Muscle of back (tissue), 11 donors: ENCODE results near the gene LCNL1. TPM values are rescaled to one million over a fixed set of nuclear protein-coding genes. Genes with fewer than 3 reads are reported as not detected.

Source experiments
- DNase-seq, 3 donors: peaks; one replicate each; pipeline versions ENCODE4 v3.0.0 to v3.0.0-alpha.2; 2013
- polyA plus RNA-seq, 10 donors: library from polyadenylated mRNA; unstranded; fragments of 120-200 nt; gene quantifications; one replicate each; pipeline ENCODE4 v1.2.1, GENCODE V29; 2013; ENCODE audit not compliant: insufficient read length in 10 of 10

Gene LCNL1
- polyA plus RNA-seq, 10 donors: 0.14 to 1.1 (median 0.66) TPM

DNA sequence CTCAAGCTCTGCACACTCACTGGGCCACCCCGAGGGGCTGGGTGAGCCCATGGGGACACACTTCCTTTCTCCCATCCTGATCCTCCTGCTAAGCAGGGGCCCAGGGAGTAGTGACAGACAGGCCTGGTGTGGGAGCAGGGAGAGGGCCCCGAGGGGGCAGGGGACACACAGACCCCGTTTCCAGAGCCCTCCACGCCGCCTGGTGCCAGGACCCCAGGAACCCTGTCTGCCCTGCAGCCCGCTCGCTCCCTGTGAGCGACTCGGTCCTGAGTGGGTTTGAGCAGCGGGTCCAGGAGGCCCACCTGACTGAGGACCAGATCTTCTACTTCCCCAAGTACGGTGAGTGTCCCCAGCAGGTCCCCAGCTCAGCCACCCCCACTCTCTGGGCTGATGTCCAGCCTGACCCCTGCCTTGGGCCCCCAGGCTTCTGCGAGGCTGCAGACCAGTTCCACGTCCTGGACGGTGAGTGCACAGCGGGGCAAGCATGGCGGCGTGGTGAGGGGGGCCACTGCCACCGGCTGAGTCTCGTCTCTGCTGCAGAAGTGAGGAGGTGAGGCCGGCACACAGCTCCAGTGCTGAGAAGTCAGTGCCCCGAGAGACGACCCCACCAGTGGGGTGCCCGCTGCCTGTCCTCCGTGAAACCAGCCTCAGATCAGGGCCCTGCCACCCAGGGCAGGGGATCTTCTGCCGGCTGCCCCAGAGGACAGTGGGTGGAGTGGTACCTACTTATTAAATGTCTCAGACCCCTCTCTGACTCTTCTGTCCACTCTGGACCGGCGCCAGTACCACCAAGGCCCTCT lies 36.4 kb upstream of the LCNL1 start:
- peak in 1 of 3 donors; percentile 30 for DNase-seq

DNA sequence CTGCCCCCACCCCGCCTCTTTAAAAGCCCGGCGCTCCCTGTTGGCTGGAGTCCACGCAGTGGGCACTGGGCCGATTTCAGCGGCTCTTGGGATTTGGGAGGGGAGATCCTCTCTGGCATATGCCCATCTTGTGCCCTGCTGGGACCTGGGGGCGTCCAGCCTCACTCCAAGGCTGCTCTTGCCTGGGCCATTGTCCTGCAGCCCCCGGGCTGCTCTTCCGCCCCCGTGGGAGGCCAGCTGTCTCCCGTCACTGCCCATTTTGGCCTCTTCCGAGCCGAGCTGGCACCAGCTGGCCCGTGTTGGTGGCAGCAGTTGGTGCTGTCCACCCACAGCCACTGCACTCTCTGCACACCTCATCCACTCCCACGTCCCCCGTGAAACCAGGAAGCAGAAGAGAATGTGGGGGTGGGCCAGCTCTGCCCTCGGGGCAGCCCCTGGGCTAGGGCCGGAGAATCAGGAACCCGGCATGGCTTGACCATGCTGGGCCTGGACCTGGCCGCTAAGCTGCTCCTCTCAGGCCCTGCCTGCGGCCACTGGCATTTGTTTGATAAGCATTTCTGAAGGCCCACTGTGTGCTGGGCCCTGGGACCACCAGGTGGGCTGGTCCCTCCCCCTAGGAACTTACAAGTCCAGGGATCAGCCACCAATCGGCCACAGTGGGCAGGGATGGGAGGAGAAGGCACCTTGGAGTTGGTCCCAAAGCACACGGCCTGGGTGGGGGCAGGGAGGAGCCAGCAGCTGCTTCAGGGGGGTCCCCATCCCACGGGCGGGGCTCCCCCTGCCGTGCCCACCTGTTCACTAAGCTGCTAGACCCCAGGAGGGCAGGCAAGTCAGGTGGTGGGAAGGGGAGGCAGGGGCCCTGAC lies 35.5 kb upstream of the LCNL1 start:
- peak in 1 of 3 donors; percentile 51 for DNase-seq

DNA sequence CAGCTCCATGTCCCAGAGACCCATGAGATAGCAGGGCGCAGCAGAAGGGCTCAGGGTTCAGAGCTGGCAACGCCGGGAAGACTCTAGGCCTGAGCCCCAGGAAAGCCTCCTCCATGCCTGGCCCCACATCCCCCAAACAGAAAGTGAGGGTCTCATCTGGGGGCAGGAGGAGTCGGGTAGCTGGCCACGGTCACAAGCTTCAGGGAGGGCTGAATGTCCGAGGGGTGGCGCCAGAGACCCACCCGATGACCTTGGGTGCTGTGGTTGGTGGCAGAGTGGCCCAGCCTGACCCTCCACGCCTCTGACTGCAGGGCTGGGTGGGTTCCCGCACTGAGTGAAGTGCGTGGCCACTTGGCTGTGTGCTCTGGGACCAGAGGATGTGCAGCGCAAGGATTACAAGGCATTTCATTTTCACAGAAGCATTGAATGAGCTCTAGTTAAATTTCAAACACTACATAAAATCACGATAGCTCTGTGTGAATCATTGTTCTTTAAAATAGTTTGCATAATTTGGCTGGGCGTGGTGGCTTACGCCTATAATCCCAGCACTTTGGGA lies 34.8 kb upstream of the LCNL1 start:
- DNase-seq: peak in 1 of 3 donors; percentile 68

DNA sequence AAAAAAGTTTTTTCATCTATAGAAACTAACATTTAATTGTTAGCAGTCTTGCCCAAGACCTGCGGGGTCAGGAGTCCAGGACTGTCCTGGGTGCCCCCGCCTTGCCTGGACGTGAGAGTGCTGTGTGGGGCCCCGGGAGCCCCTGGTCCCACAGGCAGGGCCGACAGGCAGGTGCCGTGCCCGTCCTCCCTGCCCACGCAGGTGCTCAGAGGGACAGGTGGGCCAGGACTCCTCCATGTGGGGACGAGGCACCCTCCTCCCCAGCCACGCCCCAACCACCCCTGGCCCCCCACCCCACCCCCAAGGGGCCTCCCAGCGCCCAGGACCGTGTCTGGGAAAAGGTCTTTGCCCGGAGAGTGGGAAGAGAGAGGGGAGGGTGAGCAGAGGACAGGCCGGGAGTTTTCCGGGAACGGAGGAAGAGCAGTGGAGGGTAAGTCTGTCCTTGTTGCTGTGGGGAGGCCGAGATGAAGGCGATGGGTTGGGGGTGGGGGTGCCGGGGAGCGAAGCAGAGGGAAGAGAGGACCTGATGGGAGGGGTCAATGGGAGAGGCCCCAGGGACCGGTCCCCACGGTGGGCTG lies 33.5 kb upstream of the LCNL1 start:
- no peak for DNase-seq

DNA sequence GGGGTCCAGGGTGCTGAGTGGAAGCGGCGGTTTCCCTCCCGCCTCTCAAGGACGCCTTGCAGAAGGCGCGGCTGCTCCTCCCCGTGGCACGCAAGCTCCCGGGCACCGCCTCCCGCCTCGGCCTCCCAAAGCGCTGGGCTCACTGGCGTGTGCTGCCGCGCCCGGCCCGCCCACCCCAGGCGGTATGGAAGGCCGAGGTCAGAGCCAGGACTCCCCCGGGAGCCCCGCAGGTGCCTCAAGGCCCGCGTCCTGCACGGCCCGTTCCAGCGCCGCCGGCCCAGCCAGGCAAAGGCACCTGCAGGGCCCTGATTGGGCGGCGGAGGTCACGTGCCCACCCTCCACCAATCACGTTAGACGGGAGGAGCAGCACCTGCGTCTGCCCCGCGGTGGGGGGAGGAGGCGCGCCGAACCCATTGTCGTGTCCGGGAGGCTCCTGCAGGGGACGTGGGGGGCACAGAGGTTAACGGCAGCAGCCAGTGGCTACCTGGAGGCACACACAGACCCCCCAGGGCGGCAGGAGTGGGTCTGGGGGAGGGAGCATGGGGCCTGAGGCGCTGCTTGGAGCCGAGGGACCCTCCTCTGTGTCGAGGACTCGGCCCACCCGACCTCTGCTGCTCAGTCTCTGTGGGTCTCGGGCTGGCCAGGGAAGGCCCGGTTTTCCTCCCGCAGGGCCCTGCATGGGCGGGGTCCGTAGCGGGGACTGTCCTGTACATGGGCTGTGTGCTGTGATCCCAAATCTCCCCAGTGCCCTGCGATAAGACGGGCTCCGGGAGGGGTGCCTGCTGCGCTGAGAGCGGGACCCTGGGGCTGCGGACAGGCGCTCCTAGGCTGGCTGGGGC lies 32.8 kb upstream of the LCNL1 start:
- peak; percentile 85 to 95 (median 85) for DNase-seq

DNA sequence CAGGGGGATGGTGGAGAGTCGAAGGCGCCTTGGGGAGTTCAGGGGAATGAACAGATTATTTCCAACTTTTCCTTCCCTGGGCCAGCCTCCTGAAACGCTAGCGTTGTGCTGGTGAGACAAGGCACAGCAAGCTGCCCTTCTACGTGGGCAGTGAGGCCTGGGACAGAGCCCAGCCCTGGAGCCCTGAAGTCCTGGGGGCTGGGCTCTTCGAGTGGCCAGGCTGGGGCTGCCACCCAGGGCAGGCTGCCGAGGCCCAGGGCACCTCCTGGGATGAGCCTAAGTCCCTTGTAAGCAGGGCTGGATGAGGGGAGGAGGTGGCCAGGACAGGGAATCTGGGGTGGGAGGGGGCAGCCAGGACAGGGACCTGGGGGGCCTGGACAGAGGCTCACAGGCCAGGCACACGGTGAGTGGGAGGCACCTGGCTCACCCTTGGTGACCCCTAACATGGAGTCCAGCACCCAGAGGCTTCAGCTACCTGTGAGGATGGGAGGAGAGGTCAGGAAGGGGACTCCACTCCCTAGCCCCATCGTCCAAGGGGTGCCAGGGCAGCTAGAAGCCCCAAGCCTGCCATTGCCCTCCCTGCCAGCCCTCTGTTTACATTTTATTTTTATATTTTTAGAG lies 32.0 kb upstream of the LCNL1 start:
- no peak for DNase-seq

DNA sequence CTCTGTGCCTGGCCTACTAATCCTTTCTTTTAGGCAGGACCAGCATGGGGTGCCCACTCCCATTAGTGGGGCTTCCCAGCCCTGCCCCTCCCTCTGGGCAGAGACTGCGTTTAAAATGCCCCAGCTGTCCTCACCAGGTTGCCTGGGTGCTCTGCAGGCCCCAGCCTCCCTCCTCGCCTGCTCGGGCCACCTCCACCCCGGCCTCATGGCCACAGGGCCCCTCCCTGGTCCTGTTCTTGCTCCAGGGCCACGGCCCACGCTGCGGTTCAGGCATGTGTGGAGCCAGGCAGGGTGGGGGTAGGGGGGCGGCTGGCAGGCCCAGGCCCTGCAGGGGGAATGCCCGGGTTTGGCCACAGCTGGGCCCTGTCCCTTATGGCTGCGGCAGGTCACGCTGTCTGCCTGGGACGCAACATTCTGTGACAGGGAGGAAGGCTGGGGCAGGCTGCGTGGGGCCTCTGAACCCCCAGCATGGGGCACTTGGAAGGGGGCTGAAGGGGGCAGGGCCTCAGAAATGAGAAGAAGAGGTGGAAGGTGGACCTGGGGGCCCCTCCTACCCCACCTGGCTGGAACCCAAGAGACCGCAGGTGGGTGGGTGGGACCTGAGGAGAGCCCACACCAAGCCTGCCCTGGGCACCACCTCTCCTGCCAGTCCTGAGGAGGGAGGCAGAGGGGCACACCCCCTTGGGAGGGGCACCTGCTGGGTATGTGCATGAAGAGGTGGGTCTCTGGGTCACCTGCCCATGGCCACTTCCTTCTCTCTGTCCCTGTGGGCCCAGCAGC lies 31.1 kb upstream of the LCNL1 start, which contains the start of gene LCN12:
Gene LCN12 (plus strand): TSS at position 733 of the 780 bp plus-strand sequence. CDS start 55 bp downstream, outside the sequence.
- no peak for DNase-seq

DNA sequence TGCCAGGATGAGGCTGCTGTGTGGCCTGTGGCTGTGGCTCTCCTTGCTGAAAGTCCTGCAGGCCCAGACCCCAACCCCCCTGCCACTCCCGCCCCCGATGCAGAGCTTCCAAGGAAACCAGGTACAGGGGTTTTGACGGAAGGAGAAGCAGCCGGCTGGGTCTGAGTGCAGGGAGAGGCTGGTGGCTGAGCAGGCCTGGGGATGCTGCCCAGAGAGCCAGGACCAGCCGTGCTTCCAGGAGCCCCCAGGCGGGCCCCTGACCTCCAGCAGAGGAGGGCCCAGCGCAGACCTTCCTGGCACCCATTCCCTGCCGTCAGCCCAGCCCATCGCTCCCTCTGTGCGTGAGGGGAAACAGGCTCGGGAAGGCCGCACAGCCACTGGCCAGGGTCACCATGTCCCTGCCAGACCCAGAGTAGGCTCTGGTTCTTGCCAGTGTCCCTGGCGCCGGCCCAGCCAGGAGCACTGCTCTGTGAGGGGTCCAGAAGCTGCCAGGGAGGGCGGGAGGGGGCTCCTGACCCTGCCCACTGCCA lies 30.4 kb upstream of the LCNL1 start:
- no peak for DNase-seq

DNA sequence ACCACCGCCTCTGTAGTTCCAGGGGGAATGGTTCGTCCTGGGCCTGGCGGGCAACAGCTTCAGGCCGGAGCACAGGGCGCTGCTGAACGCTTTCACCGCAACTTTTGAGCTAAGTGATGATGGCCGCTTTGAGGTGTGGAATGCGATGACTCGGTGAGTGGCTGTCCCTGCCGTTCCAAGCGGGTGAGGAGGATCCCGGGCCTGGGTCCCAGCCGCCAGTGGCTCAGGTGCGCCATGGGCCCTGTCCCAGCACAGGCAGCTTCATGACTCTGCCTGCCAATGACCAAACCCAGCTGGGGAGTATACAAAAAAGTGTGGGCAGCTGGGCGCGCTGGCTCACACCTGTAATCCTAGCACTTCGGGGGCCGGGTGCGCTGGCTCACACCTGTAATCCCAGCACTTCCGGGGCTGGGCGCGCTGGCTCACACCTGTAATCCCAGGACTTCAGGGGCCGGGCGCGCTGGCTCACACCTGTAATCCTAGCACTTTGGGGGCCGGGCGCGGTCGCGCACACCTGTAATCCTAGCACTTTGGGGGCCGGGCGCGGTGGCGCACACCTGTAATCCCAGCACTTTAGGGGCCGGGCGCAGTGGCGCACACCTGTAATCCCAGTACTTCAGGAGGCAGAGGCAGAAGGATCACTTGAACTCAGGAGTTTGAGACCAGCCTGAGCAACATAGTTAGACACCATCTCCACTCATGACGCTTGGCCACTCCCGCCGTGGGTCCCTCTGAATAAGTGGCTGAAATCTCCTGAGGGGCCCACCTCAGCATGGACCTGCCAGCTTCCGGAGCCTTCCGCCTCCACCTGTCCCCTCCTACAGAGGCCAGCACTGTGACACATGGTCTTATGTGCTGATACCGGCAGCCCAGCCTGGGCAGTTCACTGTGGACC lies 29.7 kb upstream of the LCNL1 start:
- no peak for DNase-seq

DNA sequence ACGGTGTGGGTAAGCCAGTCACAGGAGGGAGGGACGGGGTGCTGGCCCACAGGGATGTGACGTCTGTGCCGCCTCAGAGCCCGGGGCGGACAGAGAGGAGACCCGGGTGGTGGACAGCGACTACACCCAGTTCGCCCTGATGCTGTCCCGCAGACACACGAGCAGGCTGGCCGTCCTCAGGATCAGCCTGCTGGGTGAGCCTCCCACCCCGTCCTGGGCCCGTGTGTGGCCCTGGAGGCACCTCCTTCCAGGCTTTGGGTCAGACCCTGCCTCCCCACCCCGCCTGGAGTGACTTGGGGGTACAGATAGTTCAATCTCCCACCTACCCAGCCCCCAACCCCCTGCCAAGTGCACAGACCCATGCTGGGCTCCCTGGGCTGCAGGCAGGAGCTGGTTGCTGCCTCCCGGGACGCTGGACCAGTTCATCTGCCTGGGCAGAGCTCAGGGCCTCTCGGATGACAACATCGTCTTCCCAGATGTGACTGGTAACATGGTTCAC lies 29.0 kb upstream of the LCNL1 start:
- no peak for DNase-seq

DNA sequence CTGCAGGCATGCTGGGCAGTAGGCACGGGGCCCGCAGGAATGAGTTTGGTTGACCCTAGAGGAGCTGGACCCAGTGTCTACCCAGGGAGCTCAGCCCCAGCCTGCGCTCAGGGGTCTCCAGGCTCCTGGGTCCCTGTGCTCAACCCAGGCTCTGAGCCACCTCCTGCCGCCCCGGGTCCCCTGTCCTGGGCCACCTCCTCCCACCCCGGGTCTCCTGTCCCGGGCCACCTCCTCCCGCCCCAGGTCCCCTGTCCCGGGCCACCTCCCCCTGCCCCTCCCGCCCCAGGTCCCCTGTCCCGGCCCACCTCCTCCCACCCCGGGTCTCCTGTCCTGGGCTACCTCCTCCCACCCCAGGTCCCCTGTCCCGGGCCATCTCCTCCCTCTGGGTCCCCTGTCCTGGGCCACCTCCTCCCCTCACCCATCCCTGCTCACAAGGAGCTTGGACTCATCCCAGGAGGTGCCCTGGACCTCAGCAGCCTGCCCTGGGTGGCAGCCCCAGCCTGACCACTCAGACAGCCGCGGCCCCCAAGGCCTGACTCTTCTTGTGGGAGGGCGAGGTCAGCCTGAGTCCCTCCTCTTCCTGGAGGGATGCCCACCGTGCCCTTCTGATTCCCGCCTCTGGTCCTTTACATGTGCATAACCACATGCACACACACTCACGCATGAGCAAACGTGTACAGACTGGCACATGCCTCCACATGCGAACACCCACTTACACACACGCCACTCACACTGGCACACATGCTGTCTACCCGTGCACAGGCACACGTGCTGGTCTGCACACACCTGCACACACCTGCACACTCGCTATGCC lies 28.3 kb upstream of the LCNL1 start:
- DNase-seq: no peak

DNA sequence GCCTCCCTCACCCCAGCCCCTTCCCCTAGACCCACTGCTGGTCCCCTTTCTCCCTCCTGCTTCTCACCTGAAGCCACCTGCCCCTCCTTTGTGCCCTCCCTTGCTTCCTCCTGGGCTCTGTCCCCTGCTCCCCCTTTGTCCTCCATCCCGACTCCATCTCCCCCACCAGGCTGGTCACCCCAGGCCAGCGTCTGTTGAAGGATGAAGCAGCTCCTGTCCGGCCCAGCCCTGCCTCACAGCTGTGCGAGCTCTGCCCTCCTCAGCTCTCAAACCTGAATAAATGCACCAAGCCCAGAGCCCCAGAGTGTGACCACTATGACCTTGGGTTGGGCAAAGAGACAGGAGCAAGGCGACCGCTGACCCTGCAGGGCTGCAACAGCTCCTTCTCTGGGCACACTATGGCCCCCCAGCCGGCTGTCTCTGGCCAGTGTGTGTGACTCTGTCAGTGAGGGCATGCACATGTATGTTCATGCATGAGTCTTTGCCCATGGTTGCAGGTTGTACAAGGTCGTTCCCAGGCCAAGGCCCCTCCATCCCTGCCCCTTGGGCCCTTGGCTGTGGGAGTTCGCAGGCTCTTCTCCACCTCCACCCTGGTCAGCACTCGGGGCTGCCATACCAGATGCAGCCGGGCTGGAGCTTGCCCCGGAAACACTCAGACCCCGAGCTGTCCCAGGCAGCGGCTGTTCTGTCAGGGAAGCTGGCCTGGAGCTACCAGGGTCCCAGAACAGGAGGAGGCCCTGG lies 27.4 kb upstream of the LCNL1 start:
- DNase-seq: no peak

DNA sequence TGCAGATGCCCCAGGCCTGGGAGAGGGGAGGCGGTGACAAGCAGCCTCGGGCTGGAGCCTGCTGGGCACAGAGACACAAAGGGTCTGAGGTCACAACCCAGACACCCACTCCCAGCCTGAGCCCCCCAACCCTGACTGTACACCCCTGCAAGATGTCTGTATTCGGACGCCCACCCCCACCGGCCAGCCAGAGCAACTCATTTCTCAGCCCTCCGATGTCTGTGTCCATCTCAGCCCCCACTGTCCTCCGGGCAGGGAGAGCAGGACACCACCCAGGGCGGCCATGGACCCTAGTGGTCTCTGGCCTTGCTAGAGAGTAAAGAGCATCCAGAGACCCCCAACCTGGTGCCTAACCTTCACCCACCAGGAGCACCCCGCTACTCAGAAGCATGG lies 26.9 kb upstream of the LCNL1 start:
- no peak for DNase-seq

DNA sequence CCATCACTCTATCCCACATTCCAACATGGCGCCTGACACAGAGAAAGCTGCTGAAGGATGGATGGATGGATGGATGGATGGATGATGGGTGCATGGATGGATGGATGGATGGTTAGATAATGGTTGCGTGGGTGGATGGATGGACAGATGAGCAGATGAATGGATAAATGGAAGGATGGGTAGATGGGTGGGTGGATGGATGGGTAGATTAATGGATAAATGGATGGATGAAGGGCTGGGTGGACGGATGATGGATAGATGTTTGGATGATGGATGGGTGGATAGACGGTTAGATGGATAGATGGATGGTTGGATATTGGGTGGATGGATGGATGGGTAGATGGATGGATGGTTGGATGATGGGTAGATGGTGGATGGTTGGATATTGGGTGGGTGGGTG lies 26.2 kb upstream of the LCNL1 start:
- no peak for DNase-seq

DNA sequence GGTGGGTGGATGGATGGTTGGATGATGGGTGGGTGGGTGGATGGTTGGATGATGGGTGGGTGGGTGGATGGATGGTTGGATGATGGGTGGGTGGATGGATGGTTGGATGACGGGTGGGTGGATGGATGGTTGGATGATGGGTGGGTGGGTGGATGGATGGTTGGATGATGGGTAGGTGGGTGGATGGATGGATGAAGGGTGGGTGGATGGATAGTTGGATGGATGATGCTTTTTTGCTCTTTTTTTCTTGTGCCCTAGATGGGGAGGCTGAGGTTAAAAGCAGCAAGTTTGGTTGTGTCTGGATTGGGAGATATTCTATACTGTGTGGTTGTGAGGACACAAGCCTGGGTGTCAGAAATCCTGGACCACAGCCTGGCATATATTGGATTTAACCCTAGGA lies 25.3 kb upstream of the LCNL1 start:
- DNase-seq: no peak

DNA sequence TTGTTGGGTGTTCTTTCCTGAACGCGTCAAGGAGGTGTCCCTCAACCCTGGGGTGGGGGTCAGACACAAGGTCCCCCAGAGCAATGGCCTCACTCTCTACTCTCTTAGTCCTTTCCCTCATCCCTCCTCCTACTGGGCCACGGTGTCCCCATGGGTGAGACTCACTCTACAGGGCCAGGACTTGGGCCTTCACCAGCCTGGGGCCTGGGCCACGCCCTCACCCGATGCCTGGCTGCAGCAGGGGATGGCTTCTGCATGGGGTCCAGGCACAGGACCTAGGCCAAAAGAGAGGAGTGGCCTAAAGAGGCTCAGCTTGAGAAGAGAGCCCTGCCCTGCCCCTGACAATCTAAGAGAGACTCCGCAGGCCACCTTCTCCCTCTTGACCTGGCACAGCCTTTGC lies 24.9 kb upstream of the LCNL1 start:
- no peak for DNase-seq

DNA sequence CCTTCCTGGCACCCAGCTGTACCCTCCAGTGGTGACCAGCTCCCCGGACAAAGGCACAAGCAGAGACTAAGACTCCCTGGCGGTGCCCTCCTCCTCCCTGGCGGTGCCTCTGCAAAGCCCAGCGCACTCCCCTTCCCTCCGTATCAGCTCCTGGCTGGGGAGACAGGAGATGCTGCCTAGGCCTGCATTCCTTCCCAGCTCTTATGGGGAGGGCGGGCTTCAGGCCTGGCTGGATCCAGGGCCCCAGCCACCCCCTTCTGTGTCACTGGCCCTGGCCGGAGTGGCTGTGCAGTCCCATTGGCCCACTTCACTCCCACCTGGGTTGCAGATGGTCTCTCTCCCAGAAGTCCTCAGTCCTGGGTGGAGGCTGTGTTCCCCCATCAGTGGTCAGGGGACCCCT lies 24.3 kb upstream of the LCNL1 start:
- DNase-seq: no peak
